NCI-H128 (cell line): ENCODE measurements around the gene HOXD9.

ENCODE experiments used
- DNase-seq: peaks from one replicate; lab custom pipeline; 2025; ENCODE audit not compliant: unreplicated experiment; lab: John Stamatoyannopoulos, UW

The HOXD9 gene

GRCh38 chr2:176164611-176165369 is 42.3 kb downstream of the HOXD9 start:
- no peak for DNase-seq

GRCh38 chr2:176165370-176166050 is 43.0 kb downstream of the HOXD9 start:
- DNase-seq: no peak

GRCh38 chr2:176166272-176166671 is 43.8 kb downstream of the HOXD9 start:
- DNase-seq: no peak

- no peak for DNase-seq
Measured at GRCh38 chr2:176167398-176167797, 44.9 kb downstream of the HOXD9 start.

GRCh38 chr2:176169181-176169580 is 46.7 kb downstream of the HOXD9 start:
- no peak for DNase-seq

GRCh38 chr2:176169711-176170110 is 47.2 kb downstream of the HOXD9 start:
- no peak for DNase-seq

- no peak for DNase-seq
Measured at GRCh38 chr2:176170602-176171305, 48.2 kb downstream of the HOXD9 start.

- DNase-seq: no peak
Measured at GRCh38 chr2:176171351-176172006, 49.0 kb downstream of the HOXD9 start.

GRCh38 chr2:176172007-176172894 is 49.7 kb downstream of the HOXD9 start:
- DNase-seq: no peak

GRCh38 chr2:176172895-176173566 is 50.5 kb downstream of the HOXD9 start:
- DNase-seq: no peak

- DNase-seq: no peak
Measured at GRCh38 chr2:176173567-176174381, 51.3 kb downstream of the HOXD9 start.

- DNase-seq: no peak
Measured at GRCh38 chr2:176174382-176174823, 51.9 kb downstream of the HOXD9 start.
